Stimulated activated CD8-positive, alpha-beta memory T cell treated with anti-CD3 and anti-CD28 coated beads, Interleukin-15, amount 100 ng/mL, for 4 hours (primary cell): ENCODE measurements around the gene SF3B6.
"Not testable (repeated sequence)": the region's sequence is repeated elsewhere in the genome, so short reads cannot be mapped to it uniquely, and the experiment has no call there.

ENCODE experiments used
- DNase-seq, 2 donors: peaks; one replicate each; pipeline ENCODE4 v3.0.0-alpha.2; 2020; ENCODE audit warnings: low read depth in 2 of 2

SF3B6 gene

DNA sequence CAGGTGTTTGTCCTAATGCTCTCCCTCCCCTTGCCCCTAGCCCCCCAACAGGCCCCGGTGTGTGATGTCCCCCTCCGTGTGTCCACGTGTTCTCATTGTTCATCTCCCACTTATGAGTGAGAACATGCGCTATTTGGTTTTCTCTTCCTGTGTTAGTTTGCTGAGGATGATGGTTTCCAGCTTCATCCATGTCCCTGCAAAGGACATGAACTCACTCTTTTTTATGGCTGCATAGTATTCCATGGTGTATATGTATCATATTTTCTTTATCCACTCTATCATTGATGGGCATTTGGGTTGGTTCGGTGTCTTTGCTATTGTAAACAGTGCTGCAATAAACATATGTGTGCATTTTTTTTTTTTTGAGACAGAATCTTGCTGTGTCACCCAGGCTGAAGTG is 17.1 kb upstream of the SF3B6 start:
- not testable (repeated sequence) for DNase-seq

DNA sequence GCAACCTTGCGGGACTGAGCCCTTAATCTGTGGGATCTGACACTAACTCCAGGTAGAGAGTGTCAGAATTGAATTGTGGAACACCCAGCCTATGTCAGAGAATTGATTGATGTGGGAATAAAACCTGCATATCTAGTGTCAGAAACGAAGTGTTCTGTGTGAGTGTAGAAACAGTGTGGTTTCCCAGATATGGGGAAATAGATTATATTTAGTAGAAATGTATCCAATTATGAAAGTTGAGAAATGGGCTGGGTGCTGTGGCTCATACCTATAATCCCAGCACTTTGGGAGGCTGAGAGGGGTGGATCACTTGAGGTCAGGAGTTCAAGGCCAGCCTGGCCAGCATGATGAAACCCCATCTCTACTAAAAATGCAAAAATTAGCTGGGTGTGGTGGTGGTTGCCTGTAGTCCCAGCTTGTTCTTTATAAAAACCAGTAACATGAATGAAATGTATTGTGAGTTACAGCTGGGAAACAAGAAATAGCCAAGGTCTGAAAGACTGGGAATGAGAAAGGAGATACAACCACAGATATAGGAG is 12.8 kb upstream of the SF3B6 start:
- DNase-seq, result no peak

DNA sequence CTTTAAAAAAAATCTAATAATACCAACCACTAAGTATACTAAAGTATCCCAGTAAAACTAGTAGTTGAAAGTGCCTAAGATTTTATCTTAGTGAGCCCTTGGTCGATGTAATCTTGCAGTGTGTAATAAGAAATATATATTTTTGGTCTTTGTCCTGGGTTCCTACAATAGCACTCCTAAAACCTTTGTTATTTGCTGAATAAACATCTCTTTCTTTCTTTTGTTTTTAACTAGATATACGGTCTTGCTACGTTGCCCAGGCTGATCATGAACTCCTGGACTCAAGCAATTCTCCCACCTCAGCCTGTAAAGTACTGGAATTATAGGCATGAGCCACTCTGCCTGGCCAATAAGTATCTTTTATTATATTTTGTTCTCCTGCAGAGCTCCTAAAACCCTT is 10.9 kb upstream of the SF3B6 start:
- DNase-seq, result no peak

DNA sequence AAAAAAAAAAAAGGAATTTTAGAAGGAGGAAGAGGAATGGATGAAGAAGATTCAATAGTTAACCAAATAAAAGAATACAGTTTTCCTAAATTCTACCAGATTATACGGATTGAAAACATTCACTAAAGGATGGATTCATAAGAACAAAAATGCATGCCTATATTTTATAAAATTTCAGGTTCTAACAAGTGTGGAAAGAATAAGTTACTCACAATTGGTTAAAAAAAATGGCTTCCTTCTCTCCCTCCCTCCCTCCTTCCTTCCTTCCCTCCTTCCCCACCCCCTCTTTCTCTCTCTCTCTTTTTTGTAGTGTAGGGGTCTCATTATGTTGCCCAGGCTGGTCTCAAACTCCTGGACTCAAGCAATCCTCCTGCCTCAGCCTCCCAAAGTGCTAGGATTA is 10.1 kb upstream of the SF3B6 start:
- no peak for DNase-seq

DNA sequence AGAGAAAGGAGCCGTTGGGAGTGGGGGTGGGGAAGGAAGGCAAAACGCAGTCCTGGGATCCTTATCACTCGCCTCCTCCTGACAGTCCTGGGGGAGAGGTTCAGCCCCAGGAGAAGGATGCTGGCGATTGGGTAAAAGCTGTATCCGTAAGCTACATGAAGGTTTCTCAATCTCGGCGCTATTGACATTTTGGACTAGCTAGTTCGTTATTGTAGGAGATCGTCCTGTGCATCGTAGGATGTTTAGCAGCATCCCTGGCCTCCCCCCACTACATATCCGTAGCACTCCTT is 9.0 kb upstream of the SF3B6 start:
- DNase-seq, result no peak

DNA sequence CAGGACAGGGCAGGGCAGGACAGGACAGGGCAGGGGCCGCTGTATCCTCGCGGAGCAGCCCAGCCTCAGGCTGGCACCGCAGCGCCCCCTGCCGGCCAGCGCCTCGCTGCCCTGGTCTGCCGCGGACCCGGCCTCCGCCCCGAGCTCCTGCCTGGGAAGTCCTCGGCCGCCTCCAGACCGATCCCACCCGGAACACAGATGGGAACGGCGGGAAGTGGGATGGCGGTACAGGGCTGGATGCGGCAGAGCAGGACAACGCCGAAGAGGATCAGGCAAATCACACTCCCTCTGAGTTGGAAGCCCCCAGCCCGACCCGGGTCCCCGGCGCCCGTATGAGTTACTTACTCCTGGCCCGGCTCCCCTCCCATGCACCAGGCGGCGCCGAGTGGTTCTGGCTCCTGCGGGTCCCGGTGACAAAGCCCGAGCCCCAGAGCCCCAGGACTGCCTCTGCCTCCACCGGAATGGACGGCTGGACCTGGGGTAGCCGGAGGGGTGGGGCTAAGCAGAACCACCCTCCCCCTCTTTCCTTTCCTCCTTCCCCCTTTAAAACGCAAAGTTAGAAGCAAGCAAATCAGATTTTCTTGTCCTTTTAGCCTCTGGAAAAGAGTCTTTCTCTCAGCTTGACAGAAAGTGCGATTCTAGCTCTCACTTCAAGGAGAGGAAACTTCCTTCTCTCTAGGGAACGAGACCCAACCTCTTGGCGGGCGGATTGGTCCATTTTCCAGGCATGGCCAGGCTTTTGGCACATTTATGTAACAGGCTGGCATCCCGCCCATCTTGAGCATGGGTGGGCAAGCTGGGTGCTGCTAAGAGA is 8.5 kb upstream of the SF3B6 start, which contains the start of gene TP53I3:
Gene TP53I3 (minus strand): TSS at position 449 of the 814 bp plus-strand sequence. CDS start 508 bp downstream, outside the sequence.
- peak; percentile 41 to 60 for DNase-seq

DNA sequence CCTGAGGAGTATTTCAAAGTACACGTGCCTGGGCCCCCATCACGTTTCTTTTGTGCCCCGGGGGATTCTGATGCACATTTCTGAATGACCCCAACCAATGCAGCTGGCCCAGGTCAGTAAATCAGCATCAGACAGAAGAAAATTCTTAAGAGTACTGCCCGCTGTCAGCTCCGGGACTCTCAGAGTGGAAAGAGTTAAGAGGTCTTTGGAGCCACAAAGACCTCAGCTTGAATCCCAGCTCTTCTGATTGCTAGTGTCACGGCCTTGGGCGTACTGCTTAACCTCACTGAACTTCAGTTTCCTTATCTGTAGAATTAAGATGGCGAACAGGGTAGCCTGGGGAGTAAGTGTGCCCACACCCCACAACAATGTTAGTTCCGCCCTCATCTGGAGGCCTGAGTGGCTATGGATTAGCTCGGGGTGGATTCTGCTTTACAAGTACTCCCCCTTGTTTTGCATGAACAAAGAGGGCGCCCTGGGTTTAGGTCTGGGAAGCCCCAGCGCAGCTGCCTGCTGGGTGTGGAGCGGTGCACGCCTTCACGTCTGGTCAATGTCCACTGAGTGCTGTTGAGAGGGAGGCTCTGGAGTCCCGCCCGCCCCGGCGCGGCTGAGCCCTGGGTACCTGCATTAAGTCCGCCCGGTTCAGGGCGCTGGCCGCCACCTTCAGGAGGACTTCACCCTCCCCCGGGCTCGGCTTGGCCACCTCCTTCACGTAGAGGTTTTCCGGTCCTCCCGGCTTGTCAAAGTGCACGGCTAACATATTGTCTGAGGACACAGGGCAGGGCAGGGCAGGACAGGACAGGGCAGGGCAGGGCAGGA is 7.7 kb upstream of the SF3B6 start:
- no peak for DNase-seq

DNA sequence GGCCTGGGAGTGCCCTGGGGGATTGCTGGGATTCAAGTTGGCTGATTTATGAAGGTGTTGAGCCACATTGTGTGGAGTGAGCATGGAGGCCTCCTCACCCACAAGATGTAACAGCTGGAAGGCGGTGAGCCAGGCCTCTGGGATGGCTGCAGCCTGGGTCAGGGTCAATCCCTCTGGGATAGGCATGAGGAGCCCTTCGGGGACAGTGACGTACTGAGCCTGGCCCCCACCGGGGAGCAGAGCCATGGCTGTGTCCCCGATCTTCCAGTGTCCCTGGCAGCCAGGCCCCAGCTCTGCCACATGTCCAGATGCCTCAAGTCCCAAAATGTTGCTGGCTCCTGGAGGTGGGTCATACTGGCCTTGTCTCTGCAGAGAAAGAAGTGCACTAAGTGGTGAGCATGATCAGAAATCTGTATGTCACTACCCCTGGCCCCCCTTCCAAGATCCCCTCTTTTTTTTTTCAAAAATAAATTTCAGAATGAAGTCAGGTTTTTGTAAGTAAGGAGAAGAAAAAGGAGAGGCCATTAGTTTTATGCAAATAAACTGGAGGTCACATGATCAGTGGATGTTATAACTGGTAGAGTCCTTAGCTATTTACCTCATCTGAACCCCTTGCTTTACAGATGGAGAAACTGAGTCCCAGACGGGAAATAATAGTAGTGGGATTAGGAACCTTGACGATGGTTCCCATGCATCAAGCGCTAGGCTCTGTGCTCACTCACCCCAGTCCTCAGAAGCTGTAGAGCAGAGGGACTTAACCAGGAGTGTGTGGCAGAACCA is 6.9 kb upstream of the SF3B6 start:
- DNase-seq, result no peak

DNA sequence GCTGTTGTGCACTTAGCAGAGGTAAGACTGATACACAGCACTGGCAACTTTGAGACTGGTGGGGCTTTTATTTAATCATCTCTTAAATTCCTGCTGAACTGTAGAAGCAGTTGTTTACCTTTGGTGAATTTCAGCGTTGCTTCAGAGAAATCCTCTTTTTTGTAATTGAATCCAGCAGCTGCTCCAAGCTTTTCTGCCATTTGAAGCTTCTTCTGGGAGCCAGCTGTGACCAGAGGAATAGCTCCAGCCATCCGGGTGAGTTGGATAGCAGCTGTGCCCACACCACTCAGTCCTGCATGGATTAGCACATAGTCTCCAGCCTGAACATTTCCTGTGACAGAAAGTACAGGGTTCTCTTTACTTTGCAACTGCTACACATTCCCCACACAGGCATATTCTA is 4.6 kb upstream of the SF3B6 start:
- no peak for DNase-seq

DNA sequence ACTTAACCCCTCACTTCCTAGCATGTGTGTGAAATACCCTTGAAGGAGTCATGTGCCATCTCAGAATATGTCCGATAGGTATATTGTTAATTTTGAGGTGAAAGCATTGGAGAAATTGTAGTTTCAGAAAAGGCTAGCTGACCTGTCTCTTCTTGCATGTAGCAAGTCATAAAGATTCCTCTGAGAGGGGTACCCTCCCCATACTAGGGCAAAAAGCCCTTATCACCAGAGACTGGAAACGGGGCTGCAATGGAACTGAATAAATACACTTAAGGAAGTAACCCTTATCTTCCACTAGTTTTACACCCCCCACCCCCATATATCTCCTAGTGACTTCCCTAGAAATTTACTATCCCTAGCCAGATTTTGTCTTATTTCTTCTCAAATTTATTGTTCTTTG is 1.8 kb upstream of the SF3B6 start:
- DNase-seq, result no peak

DNA sequence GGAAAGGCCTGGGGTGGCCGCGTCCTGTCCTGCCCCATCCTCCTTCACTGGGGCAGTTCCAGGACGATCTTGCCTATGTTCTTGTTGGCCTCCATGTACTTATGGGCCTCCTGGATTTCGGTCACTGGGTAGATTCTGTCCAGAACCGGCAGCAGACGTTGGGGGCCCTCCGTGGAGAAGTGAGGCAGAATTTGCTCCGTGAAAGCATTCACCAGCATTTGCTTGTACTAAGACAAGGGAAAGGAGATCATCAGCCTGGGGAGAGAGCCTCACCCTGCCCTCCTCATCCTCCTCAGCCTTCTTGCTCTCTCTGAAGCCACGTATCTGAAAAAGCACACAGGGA is 1.4 kb upstream of the SF3B6 start:
- no peak for DNase-seq

DNA sequence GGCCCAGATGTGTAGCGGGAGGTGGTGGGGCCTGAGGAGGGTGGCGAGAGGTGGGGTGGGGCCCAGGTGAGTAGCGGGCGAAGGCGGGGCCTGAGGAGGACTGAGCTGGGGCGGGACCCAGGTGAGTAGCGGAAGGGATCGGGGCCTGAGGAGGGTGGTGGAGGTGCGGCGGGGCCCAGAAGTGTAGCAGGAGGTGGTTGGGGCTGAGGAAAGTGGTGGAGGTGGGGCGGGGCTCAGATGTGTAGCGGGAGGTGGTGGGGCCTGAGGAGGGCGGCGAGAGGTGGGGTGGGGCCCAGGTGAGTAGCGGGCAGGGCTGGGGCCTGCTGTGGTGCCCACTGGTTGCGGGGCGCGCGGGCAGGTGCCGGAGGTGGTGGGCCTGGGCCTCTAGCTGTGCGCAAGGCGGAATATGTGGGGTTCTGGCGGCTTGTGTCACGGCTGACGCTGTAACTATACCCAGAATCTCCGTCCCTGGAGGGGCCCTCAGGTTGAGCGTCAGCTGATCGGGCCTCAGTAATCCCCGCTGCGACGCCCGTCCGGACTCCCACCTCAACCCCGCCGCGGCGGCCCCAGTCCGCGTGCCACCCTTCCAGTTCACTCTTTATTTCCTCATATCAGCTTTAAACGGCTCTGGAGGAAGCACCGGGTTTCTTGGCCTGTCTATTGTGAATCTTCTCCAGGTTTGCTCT is 866 bp upstream of the SF3B6 start:
- no peak for DNase-seq

DNA sequence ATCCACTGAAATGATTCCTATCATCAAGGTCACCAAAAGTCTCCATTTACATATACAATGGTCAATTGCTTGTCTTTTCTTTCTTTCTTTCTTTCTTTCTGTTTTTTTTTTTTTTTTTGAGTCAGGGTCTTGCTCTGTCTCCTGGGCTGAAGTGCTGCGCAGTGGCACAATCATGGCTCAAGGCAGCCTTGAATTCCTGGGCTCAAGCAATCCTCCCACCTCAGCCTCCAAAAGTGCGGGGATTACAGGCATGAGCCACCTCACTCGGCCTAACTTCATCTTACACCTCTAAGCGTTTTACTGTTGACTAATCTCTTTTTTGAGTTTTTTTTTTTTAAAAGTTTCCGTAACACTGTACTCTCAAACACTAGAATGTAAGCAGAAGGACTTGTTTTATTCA is 867 bp downstream of the SF3B6 start:
- no peak for DNase-seq

DNA sequence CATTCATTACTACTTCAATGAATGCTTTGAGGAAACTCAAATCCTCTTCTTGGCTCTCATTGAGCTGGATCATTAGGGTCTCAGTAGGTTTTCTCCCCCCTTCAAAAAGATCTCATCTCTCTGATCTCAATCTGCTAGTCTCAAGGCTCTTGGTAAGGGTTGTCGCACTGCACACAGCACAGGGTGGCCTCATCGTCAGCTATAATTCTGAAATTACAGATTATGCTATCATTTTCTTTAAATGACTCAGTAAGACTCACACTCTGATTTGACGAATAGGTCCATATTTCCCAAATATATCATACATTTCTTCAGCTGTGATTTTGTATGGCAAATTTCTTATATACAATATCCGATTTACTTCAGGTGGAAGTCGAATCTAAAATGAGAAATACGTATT is 2.3 kb downstream of the SF3B6 start:
- no peak for DNase-seq

DNA sequence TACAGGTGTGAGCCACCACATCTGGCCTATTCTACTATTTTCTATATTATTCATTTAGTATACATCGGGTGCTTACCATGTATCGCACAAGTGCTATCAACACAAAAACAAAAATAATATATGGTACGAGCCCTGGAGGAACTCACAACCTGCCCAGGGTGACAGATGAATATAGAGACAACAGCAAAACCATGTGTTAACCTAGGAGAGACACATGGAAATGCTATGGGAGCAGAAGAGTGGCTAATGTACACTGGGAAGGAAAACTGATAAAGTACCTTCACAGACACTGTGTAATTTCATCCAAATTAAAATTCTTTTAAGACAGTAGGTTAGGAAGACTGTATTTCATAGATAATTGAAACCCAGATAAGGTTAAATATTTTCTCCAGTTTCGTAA is 3.9 kb downstream of the SF3B6 start:
- DNase-seq, result no peak

DNA sequence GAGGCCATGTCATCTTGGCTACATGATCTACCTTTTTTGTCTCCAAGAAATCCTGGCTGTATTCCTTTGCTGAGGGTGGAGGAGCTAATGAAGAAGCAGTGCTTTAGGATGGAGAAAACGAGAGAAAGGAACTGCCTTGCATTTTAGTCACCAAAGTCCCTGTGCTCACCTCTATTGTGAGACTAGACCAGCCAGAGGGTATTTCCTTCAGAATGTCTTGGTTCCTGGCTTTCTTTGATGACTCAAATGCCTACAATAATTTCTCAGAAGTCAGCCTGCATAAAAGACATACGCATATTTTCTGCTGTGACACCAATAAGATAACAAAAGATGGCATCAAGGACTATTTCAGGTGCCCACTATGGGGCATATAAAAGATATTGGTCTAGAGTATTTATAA is 10.8 kb downstream of the SF3B6 start:
- DNase-seq, result no peak

DNA sequence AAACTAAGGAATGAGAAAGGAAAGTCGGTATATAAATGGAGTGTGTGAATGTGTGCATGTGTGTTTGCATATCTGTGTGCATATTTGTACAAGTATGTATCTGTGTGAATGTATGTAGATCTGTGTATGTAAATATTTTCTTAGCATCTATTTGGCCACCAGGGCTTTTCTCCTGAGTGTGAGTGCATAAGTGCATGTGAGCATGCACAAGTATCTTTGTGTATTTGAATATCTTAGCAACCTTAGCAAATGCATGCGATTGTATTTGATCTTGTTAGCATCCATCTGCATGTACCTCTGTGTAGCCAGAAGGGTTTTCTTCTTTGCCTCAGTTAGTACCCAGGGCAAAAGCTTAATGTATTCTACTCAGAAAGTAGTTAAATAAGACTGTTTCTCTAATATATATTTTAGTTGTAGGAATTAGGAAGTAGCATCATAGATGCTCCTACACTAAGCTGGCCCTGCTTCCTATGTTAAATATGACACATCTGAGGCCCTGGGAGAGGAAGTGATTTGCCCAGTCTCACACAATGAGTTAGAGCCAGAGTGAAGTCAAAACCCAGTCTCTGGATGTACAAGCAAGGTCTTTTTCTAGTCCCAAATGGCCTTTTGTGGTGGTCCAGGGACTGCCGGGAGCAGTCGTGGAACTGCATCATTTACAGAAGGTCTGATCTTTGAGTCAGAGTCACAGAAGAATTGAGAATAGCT is 17.4 kb downstream of the SF3B6 start:
- DNase-seq, result no peak

DNA sequence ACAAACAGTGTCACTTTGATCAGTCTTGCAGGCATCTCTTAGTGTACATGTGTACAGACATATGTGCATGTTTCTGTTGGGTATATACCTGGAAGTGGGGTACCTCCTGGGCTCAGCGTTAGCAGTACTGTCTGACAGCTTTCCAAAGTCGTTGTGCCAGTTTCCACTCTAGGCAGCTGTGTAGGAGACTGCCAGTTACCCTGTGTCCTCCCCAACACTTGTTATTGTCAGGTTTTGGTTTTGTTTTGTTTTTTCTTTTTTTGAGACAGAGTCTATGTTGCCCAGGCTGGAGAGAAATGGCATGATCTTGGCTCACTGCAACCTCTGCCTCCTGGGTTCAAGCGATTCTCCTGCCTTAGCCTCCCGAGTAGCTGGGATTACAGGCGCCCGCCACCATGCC is 20.4 kb downstream of the SF3B6 start:
- no peak for DNase-seq

DNA sequence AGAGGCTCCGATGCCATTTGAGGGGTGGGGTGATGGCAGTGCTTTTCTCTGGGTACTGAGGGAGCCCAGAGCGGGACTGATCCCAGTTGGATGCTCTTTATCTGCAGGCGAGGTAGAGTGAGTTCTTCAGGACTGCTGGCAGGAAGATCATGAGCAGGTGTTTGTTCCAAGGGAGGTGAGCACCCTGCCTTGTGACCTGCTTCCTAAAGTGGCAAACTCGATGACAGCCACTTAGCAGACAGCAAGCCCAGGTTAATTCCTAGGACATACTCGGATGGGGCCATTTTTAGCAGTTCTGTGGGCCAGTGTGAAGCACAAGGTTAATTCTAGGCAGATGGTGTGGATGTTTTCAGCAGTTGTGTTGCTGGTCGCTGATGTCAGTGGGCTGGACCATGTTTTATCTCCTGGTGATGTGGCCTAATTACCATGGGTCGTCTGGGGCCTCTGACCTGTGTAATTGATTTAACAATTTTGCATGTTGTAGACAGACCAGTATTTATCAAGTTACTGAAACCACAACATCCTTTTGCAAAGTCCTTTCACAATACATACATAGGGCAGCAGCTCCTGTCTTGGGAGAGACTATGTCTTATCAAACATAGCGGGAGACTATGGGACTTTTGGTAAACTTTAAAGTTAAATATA is 21.6 kb downstream of the SF3B6 start:
- DNase-seq, result no peak

DNA sequence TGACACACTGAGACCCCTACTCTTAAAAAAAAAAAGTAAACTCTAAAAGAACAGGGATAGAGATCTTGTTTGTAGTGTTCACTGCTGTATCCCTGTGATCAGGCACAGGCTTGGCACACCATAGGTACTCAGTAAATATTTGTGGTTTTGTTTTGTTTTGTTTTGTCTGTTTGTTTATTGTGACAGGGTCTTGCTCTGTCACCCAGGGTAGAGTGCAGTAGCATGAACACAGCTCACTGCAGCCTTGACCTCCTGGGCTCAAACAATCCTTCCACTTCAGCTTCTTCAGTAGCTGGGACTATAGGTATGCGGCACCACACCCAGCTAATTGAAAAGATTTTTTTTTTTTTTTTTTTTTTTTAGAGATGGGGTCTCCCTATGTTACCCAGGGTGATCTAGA is 23.2 kb downstream of the SF3B6 start:
- no peak for DNase-seq

DNA sequence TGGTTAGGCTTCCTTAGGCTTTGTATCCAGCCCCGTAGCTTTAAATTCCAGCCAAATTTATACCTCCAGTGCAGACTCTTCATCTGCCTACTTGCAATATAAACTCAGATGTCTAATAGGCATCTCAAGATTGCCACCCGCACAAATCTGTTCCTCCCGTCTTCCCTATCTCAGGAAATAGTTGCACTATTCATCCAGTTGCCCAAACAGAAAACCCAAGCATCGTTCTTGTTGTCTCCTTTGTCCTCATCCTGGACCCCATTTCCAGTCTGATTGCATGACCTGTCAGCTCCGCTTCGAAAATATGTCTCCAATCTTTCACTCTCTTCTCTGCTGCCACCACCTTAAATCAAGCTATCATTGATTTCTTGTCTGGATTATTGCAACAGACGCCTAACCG is 24.3 kb downstream of the SF3B6 start:
- no peak for DNase-seq
